ENCODE data around the gene KHK. TPM values are rescaled to one million over a fixed set of nuclear protein-coding genes. Genes with fewer than 3 reads are reported as not detected.

Gene KHK
- total RNA-seq, 4 donors from 2014 or later, result 1.8 to 12.0 (median 6.3) TPM

DNA sequence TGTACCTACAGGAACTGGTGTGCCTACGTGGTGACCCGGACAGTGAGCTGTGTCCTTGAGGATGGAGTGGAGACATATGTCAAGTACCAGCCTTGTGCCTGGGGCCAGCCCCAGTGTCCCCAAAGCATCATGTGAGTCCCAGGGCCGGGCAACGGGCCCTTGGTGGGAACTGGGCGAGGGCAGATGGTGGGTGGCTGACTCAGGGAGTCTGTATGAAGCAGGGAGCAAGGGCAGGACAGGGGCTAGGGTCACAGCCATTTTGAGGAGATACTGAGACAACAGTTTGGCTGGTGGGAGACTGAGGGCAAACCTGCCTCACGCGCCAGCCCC lies 6.5 kb upstream of the KHK start:
- Histone ChIP-seq H3K4me3 (peak overlapping the region; percentile 35 to 60 (median 48)), H3K9me3 (no peaks in the 10 kb centered on the region), H3K27me3 (no peaks in the 10 kb centered on the region), H3K27ac (peak overlapping the region; percentile 92 to 96 (median 95)), H3K36me3 (no peaks in the 10 kb centered on the region), H3K4me1 (peaks cover 16 to 67% (median 26%) of the 10 kb centered on the region in 4 donors)
- in situ Hi-C loops (cut with MboI; ENCODE audit: low pct_ligation_motif_present in 1 of 4, low pct_unique_long_range_greater_than_20kb in 1 of 4, low sequenced_read_pairs in 3 of 4) (loop anchor here (10.0 to 25.0 kb wide), 2 partner anchors 115 to 118 kb away; partner anchors contain the start of gene MAPRE3 (in 3 of the 4)), intact Hi-C loops (cut with DNase I; ENCODE audit: low total_unique reads) (no loop called here)
- DNase-seq, result no peak
- 75% methylated on average over 7 of the region's 7 CpGs; no CpG with 5 or more reads in 1 of the 2 donors for WGBS, 2 donors (ENCODE audit: low coverage in 1 of 2)
- no peak for TF ChIP-seq EP300 (IDR thresholded peaks at IDR 0.05; ENCODE audit: low read depth)
- TF ChIP-seq, protein P1, sequence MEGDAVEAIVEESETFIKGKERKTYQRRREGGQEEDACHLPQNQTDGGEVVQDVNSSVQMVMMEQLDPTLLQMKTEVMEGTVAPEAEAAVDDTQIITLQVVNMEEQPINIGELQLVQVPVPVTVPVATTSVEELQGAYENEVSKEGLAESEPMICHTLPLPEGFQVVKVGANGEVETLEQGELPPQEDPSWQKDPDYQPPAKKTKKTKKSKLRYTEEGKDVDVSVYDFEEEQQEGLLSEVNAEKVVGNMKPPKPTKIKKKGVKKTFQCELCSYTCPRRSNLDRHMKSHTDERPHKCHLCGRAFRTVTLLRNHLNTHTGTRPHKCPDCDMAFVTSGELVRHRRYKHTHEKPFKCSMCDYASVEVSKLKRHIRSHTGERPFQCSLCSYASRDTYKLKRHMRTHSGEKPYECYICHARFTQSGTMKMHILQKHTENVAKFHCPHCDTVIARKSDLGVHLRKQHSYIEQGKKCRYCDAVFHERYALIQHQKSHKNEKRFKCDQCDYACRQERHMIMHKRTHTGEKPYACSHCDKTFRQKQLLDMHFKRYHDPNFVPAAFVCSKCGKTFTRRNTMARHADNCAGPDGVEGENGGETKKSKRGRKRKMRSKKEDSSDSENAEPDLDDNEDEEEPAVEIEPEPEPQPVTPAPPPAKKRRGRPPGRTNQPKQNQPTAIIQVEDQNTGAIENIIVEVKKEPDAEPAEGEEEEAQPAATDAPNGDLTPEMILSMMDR (IDR thresholded peaks at IDR 0.05), result no peak
- no peak for TF ChIP-seq POLR2A (IDR thresholded peaks at IDR 0.05)
- no peak for TF ChIP-seq POLR2AphosphoS5 (IDR thresholded peaks at IDR 0.05)

DNA sequence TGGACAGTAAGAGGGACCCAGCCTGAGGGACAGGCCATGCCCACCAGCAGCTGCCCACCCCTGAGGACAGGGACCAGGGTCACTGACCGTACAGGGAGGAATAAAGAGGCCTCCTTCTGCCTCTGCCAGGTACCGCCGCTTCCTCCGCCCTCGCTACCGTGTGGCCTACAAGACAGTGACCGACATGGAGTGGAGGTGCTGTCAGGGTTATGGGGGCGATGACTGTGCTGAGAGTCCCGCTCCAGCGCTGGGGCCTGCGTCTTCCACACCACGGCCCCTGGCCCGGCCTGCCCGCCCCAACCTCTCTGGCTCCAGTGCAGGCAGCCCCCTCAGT lies 6.0 kb upstream of the KHK start:
- DNase-seq, result no peak
- Histone ChIP-seq H3K4me3 (peak overlapping the region in 3 of 4 donors; percentile 35 to 59 (median 37)), H3K36me3 (no peaks in the 10 kb centered on the region), H3K9me3 (no peaks in the 10 kb centered on the region), H3K4me1 (peaks cover 18 to 67% (median 28%) of the 10 kb centered on the region in 4 donors), H3K27ac (peak overlapping the region; percentile 92 to 96 (median 95)), H3K27me3 (no peaks in the 10 kb centered on the region)
- in situ Hi-C loops (cut with MboI; ENCODE audit: low pct_ligation_motif_present in 1 of 4, low pct_unique_long_range_greater_than_20kb in 1 of 4, low sequenced_read_pairs in 3 of 4), result loop anchor here (10.0 to 25.0 kb wide), 2 partner anchors 116 to 118 kb away; partner anchors contain the start of gene MAPRE3 (in 3 of the 4)
- intact Hi-C loops (cut with DNase I; ENCODE audit: low total_unique reads), result no loop called here
- TF ChIP-seq, protein P1 (IDR thresholded peaks at IDR 0.05), result no peak
- TF ChIP-seq POLR2A (IDR thresholded peaks at IDR 0.05) (no peak), POLR2AphosphoS5 (IDR thresholded peaks at IDR 0.05) (no peak), EP300 (IDR thresholded peaks at IDR 0.05; ENCODE audit: low read depth) (no peak)
- 82% methylated on average over 14 of the region's 14 CpGs; no CpG with 5 or more reads in 1 of the 2 donors for WGBS, 2 donors (ENCODE audit: low coverage in 1 of 2)

DNA sequence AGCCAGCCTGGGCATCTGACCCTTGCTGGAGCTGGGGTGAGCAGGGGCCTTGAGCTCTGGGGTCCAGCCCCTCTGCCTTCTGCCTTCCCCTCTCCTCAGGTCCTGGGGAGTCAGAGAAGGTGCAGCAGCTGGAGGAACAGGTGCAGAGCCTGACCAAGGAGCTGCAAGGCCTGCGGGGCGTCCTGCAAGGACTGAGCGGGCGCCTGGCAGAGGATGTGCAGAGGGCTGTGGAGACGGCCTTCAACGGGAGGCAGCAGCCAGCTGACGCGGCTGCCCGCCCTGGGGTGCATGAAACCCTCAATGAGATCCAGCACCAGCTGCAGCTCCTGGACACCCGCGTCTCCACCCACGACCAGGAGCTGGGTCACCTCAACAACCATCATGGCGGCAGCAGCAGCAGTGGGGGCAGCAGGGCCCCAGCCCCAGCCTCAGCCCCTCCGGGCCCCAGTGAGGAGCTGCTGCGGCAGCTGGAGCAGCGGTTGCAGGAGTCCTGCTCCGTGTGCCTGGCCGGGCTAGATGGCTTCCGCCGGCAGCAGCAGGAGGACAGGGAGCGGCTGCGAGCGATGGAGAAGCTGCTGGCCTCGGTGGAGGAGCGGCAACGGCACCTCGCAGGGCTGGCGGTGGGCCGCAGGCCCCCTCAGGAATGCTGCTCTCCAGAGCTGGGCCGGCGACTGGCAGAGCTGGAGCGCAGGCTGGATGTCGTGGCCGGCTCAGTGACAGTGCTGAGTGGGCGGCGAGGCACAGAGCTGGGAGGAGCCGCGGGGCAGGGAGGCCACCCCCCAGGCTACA lies 4.4 kb upstream of the KHK start:
- WGBS, 2 donors (ENCODE audit: low coverage in 1 of 2), result 82% methylated on average over 37 of the region's 38 CpGs; no CpG with 5 or more reads in 1 of the 2 donors
- in situ Hi-C loops (cut with MboI; ENCODE audit: low pct_ligation_motif_present in 1 of 4, low pct_unique_long_range_greater_than_20kb in 1 of 4, low sequenced_read_pairs in 3 of 4), result loop anchor here (10.0 to 25.0 kb wide), 2 partner anchors 117 to 120 kb away; partner anchors contain the start of gene MAPRE3 (in 3 of the 4)
- intact Hi-C loops (cut with DNase I; ENCODE audit: low total_unique reads), result no loop called here
- Histone ChIP-seq H3K36me3 (no peaks in the 10 kb centered on the region), H3K27ac (peak overlapping the region; percentile 85 to 96 (median 93)), H3K27me3 (no peaks in the 10 kb centered on the region), H3K4me1 (peaks cover 24 to 61% (median 32%) of the 10 kb centered on the region in 4 donors), H3K9me3 (no peaks in the 10 kb centered on the region), H3K4me3 (peak overlapping the region in 1 of 4 donors; percentile 59)
- DNase-seq, result no peak
- TF ChIP-seq POLR2A (IDR thresholded peaks at IDR 0.05), result no peak

DNA sequence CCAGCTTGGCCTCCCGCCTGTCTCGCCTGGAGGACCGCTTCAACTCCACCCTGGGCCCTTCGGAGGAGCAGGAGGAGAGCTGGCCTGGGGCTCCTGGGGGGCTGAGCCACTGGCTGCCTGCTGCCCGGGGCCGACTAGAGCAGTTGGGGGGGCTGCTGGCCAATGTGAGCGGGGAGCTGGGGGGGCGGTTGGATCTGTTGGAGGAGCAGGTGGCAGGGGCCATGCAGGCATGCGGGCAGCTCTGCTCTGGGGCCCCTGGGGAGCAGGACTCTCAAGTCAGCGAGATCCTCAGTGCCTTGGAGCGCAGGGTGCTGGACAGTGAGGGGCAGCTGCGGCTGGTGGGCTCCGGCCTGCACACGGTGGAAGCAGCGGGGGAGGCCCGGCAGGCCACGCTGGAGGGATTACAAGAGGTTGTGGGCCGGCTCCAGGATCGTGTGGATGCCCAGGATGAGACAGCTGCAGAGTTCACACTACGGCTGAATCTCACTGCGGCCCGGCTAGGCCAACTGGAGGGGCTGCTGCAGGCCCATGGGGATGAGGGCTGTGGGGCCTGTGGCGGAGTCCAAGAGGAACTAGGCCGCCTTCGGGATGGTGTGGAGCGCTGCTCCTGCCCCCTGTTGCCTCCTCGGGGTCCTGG lies 3.7 kb upstream of the KHK start:
- H3K4me3 ChIP-seq, result no peak overlapping the region
- WGBS, 2 donors (ENCODE audit: low coverage in 1 of 2), result 90% methylated on average over 13 of the region's 27 CpGs; no CpG with 5 or more reads in 1 of the 2 donors
- H3K9me3 ChIP-seq, result no peaks in the 10 kb centered on the region
- intact Hi-C loops (cut with DNase I; ENCODE audit: low total_unique reads) (no loop called here), in situ Hi-C loops (cut with MboI; ENCODE audit: low pct_ligation_motif_present in 1 of 4, low pct_unique_long_range_greater_than_20kb in 1 of 4, low sequenced_read_pairs in 3 of 4) (loop anchor here (10.0 to 25.0 kb wide), 2 partner anchors 118 to 121 kb away; partner anchors contain the start of gene MAPRE3 (in 3 of the 4))
- TF ChIP-seq EP300 (IDR thresholded peaks at IDR 0.05; ENCODE audit: low read depth) (no peak), POLR2A (IDR thresholded peaks at IDR 0.05) (no peak), POLR2AphosphoS5 (IDR thresholded peaks at IDR 0.05) (no peak)
- TF ChIP-seq, protein P1 (IDR thresholded peaks at IDR 0.05), result no peak
- no peak for DNase-seq
- H3K27me3 ChIP-seq, result no peaks in the 10 kb centered on the region
- no peaks in the 10 kb centered on the region for H3K36me3 ChIP-seq
- peak overlapping the region in 2 of 4 donors; percentile 29 to 92 for H3K27ac ChIP-seq
- peaks cover 28 to 60% (median 36%) of the 10 kb centered on the region in 4 donors for H3K4me1 ChIP-seq
